ENCODE measurements around the gene ABCE1.

- TF ChIP-seq ZNF263 (CRISPR knock-in tag; IDR thresholded peaks at IDR 0.05; ENCODE audit: low read depth), result no peak
- no peak for TF ChIP-seq ZNF425 (CRISPR knock-in tag; conservative IDR thresholded peaks at IDR 0.05)
- no peak for TF ChIP-seq NR3C1 (CRISPR knock-in tag; conservative IDR thresholded peaks at IDR 0.05; ENCODE audit: low read depth)
- no peak for TF ChIP-seq RELA (CRISPR knock-in tag; IDR thresholded peaks at IDR 0.05; ENCODE audit: borderline replicate concordance)
- TF ChIP-seq KAT7 (CRISPR knock-in tag; IDR thresholded peaks at IDR 0.05; ENCODE audit: borderline replicate concordance), result no peak
- no peak for TF ChIP-seq ZNF121 (CRISPR knock-in tag; IDR thresholded peaks at IDR 0.05)
- no peak for TF ChIP-seq SMAD4 (CRISPR knock-in tag; IDR thresholded peaks at IDR 0.05)
- no peak for TF ChIP-seq SMAD3 (CRISPR knock-in tag; IDR thresholded peaks at IDR 0.05; ENCODE audit: borderline replicate concordance)
Measured at GRCh38 chr4:145177511-145177905, 79.4 kb downstream of the ABCE1 start.

Data from WTC11 (cell line).